ENCODE data around the gene OTOP2.

Gene OTOP2

DNA sequence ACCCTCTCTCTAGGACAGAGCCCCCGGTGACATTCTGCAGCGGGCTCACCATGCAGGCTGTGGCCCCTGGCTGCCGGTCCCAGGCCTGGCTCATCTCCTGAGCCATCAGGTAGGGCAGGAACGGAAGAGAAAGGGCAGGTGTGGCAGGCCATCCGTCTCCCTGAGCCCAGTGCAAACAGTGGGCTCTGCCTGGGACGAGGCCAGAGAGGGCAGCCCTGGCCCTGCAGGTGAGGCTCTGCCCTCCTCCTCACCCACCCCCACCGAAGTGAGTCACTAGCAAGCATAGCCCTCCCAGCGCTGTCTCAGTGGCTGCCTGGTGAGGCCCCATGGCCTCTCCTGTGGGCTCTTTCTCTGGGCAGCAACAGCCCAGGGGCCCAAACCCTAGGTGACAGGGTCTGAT lies 26.1 kb downstream of the OTOP2 start:
- DNase-seq (ENCODE audit: extremely low read depth in 1 of 2, low read depth in 1 of 2) = no peak

GRCh38 chr17:74951065-74951464 lies 27.0 kb downstream of the OTOP2 start:
- DNase-seq (ENCODE audit: extremely low read depth in 1 of 2, low read depth in 1 of 2) = no peak

- DNase-seq (ENCODE audit: extremely low read depth in 1 of 2, low read depth in 1 of 2) = no peak
These were observed 27.8 kb downstream of the OTOP2 start for GRCh38 chr17:74951680-74952421.

DNA sequence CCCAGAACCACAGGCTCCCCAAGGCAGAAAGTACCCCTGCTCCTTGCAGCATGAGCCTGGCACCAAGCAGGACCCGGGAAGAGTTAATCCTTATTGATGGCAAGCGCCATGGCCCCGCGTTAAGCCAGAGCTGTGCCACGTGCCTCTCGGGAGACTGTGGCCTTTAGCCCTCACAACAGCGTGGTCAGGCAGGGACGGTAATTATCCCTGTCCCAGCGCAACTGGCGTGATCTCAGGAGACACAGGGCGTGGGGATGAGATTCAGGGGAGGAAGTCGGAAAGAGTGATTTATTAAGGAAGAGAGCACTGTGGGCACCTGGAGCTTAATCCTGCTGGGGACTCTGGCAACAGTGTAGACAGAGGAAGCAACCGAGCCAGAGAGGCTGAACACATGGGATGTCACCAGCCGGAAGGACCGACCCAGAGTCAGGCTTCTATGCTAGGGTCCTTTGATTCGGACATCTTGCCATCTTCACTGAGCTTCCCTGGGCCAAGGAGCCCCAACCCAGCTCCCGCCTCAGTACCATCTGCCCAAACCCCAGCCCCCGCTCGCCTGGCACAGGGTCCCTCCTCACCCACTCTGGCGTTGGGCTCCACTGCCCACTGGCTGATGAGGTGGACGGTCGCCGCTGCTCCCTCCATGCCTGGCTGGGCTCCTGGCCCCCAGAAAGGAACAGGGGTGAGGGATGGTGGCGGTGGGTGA lies 28.5 kb downstream of the OTOP2 start:
- no peak for DNase-seq (ENCODE audit: extremely low read depth in 1 of 2, low read depth in 1 of 2)

DNA sequence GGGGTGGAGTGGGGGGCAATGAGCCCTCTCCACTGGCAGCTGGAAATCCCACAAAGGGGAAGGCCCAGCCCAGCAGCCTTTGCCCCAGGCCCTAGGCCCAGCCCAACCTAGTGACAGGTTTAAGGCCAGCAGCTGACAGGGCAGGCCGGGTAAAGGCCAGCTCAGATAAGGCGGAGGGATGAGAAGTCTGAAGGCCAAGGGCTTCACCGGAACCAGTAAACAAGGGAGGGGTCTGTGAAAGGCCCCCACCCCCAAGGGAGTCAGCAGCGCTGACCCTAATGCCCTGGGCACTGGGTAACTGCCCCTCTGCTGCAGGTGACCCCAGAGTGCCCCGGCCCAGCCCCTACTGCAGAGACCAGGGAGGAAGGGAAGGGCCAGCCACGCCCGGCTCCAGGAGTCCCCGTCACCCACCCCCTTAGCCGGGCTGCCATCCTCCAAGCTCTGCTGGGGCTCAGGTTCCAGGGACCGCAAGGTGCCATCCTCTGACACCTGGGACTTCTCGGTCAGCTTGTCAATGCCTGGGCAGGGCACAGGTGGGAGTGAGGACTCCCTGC lies 29.1 kb downstream of the OTOP2 start:
- no peak for DNase-seq (ENCODE audit: extremely low read depth in 1 of 2, low read depth in 1 of 2)

DNA sequence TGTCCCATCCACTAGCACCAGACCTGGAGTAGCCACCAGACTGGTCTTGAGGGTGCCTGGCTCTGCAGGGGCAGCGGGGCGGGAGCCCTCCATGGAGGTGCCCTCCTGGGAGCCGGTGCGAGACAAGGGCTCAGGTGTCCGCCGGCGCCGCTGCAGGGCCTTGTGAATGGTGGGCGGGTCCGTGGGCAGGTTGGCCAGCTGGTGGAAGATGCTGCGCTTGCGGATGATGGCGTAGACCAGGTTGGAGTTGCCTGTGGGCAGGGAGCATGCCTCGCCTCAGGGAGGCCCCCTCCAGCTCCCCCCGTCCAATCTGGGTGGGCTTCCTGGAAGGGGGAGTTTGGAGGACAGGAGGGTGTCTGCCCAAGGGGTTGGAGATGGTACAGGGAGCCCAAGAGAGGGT lies 30.0 kb downstream of the OTOP2 start:
- no peak for DNase-seq (ENCODE audit: extremely low read depth in 1 of 2, low read depth in 1 of 2)

DNA sequence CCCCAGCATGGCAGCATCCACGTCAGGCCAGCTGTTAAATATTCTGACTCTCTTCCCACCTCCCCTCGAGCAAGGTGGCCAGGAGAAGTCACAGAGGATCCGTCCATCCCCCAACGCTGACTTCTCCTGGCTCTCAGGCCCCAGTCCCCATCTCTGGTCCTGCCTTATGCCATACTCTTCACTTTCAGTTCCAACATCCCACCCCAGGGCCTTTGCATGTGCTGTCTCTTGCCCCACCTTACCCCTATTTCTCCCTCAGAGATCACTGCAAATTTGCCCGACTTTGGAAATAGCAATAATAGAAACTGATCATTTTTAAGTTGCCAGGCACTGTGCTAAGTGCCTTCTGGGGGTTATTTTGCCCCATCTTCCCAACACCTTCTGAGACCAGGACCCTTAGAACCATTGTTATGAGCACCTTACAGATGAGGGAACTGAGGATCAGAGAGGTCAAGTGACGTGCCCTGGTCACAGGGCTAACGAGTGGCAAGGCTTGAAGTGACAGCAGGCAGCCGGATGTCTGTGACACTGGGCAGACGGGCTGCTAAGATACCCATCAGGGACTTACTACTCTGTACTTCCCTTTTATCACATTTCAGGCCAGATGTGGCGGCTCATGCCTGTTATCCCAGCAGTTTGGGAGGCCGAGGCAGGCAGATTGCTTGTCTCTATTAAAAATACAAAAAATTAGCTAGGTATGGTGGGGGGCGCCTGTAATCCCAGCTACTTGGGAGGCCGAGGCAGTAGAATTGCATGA lies 30.8 kb downstream of the OTOP2 start:
- DNase-seq (ENCODE audit: extremely low read depth in 1 of 2, low read depth in 1 of 2) = no peak

- DNase-seq (ENCODE audit: extremely low read depth in 1 of 2, low read depth in 1 of 2) = no peak
These were observed 32.0 kb downstream of the OTOP2 start for GRCh38 chr17:74956093-74956492.

- DNase-seq (ENCODE audit: extremely low read depth in 1 of 2, low read depth in 1 of 2) = peak; percentile 61 to 62
These were observed 34.1 kb downstream of the OTOP2 start for GRCh38 chr17:74957935-74958740.

GRCh38 chr17:74959826-74960515 lies 35.9 kb downstream of the OTOP2 start:
- DNase-seq (ENCODE audit: extremely low read depth in 1 of 2, low read depth in 1 of 2) = no peak

DNA sequence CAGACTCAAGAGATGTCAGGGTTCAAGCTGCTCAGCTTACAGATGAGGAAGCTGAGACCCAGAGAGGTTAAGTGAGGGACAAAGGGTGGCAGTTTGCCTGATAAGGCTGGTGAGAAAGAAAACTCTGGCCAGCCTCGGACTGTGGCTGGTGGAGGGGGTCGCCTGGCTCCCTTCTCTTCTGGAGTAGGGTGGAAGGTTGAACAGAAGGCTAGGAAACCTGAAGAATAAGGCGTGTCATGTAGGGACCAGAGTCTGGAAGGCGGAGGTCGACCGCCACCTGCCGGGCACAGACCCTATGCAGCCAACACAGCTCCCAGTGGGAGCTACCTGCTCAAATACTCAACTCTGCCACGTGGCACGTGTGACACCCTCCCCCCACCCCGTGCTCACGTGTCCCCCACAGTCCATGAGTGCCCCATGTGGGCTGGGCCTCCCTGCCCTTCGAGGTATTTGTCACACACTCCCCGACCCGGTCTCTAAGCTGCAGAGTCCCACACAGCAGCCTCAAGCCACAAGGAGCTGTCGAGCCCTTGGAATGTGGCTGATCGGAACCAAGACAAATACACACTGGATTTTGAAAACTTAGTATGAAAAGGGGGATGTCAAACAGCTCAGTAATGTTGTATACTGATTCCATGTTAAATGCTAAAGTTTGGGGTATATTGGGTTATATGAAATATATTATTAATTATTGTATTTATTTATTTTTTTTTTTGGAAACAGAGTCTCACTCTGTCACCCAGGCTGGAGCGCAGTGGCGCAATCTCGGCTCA lies 36.7 kb downstream of the OTOP2 start:
- peak; percentile 22 to 43 for DNase-seq (ENCODE audit: extremely low read depth in 1 of 2, low read depth in 1 of 2)

GRCh38 chr17:74961657-74962350 lies 37.7 kb downstream of the OTOP2 start:
- peak; percentile 51 to 72 for DNase-seq (ENCODE audit: extremely low read depth in 1 of 2, low read depth in 1 of 2)

DNA sequence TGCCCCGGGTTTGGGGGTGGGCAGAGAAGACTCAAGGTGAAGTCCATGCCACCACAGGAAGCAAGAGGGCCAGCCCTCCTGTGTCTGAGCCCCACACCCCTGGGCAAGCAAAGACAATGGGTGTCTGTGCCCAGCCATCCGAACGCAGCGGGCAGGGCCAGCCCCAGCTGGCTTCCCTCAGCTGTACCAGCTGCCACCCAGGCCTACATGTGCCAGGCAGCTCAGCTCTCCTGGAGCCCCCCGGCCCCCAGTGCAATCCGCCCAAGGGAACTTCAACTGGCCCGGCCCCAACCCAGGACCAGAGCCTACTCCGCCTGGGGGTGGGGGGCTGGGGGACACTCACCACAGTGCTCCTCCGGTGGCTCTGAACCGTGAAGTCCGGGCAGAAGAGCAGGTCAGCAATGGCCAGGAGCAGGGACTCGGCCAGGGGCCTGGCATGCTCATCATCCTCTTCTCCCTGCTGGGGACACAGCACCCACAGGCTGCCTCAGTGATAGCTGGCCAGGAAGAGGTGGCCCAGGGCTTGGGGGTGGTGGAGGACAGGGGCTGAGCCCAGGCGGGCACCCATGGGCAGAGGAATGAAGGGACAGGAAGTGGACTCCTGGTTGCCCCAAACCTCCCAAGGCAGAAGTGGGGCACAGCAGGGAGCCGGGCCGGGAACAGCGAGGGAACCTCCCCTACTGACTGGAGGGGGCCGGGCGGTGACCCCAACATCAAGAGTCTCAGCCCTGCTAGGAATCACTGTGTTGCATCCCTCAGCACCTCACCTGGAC lies 38.7 kb downstream of the OTOP2 start:
- no peak for DNase-seq (ENCODE audit: extremely low read depth in 1 of 2, low read depth in 1 of 2)

GRCh38 chr17:74963656-74964055 lies 39.6 kb downstream of the OTOP2 start:
- DNase-seq (ENCODE audit: extremely low read depth in 1 of 2, low read depth in 1 of 2) = no peak

DNA sequence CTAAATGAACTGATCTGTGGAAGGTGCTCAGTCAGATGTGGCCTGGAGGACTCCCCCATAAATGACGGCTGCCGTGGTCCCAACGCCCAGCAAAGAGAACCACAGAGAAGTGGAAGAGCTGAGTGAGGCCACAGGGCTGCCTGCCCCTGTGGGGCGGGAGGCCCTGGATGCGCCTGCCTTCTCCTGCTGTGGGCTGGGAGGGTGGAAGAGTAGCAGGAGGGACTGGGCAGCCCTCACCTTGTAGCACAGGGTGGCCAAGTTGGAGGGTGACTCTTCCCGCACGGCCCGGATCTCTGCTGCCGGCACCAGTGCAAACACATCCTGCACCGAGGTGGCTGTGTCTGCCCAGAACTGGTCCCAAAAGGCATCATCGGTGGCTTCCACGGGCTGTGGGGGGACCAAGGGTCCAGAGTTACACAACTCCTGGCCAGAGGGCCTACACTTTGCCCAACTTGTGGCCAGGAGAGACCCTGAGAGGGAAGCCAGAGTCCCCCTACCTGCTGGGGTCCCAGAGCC lies 40.2 kb downstream of the OTOP2 start:
- DNase-seq (ENCODE audit: extremely low read depth in 1 of 2, low read depth in 1 of 2) = no peak

DNA sequence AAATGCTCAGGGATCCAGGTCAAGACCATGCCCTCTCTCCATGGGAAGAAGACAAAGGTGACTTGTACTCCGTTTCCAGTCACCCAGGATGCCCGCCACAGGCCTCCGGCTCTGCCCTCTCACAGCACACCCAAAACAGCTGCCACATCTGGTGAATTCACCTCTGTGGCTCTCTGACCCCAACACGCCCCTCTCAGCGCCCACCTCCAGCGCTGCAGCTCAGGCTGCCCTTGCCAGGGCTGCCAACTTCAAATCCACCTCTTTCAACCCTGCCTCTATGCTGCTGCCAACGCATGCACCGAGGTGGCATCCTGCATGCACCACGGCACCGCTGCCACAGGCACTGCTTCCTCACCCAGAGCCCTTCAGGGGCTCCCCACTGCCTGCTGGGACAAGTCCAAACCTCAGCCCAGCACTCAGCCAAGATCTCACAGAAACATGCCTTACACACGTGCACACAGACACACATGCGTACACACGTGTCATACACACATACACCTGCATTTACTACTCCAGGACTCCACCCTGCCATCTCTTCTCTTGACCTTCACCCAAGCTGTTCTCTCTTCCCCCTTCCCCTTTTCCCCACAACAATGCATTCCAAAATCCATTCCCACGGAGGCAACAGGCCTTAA lies 41.0 kb downstream of the OTOP2 start:
- DNase-seq (ENCODE audit: extremely low read depth in 1 of 2, low read depth in 1 of 2) = no peak

GRCh38 chr17:74968361-74968780 lies 44.3 kb downstream of the OTOP2 start:
- no peak for DNase-seq (ENCODE audit: extremely low read depth in 1 of 2, low read depth in 1 of 2)

Measured in stimulated activated CD8-positive, alpha-beta memory T cell treated with anti-CD3 and anti-CD28 coated beads, Interleukin-7, amount 100 ng/mL, for 48 hours (primary cell).